Activated naive CD8-positive, alpha-beta T cell treated with anti-CD3 and anti-CD28 coated beads, Interleukin-2, amount 10 ng/mL, durations not matched to agents 7 days and 5 days (primary cell): Measurements from ENCODE around the gene ZCCHC14. TPM values are rescaled to one million over a fixed set of nuclear protein-coding genes. Genes with fewer than 3 reads are reported as not detected.
"Not testable (repeated sequence)": the region's sequence is repeated elsewhere in the genome, so short reads cannot be mapped to it uniquely, and the experiment has no call there.

Experiments
- ATAC-seq: fragments of 150-1000 bp; cut with Tn5 transposase; one replicate; pipeline ENCODE4 v1.10.0; 2021; ENCODE audit warnings: low read depth, moderate library complexity
- POLR2A ChIA-PET: fragments of 350-600 bp; sonication (Branson Sonifier 250); formaldehyde crosslinking; loops from one replicate; lab custom pipeline; 2021; ENCODE audit warnings: antibody characterized with exemption; lab: Charles Lee
- DNase-seq: peaks from one replicate; pipeline ENCODE4 v3.0.0; 2021
- H3K27ac Mint-ChIP-seq: one replicate; pipeline ENCODE4 v1.8.0; 2022; ENCODE audit warnings: mild to moderate bottlenecking, mixed read lengths
- H3K27me3 Mint-ChIP-seq: one replicate; pipeline ENCODE4 v1.8.0; 2022; ENCODE audit warnings: mild to moderate bottlenecking, moderate library complexity, mixed read lengths
- H3K36me3 Mint-ChIP-seq: one replicate; pipeline ENCODE4 v1.8.0; 2021; ENCODE audit warnings: mild to moderate bottlenecking, mixed read lengths
- H3K4me1 Mint-ChIP-seq: one replicate; pipeline ENCODE4 v1.8.0; 2021; ENCODE audit warnings: mixed read lengths
- H3K4me3 Mint-ChIP-seq: one replicate; pipeline ENCODE4 v1.8.0; 2022; ENCODE audit warnings: mild to moderate bottlenecking, moderate library complexity, mixed read lengths
- H3K9me3 Mint-ChIP-seq: one replicate; pipeline ENCODE4 v1.8.0; 2021; ENCODE audit warnings: mixed read lengths
- total RNA-seq, 2 experiments: library from RNA; stranded (reverse); gene quantifications; one replicate each; pipeline ENCODE4 v1.2.3, GENCODE V29; 2021

Gene ZCCHC14
- total RNA-seq, 2 experiments from 2014 or later = 6.6 to 7.7 TPM

GRCh38 chr16:87488960-87489359, 3.9 kb downstream of the ZCCHC14 start:
- H3K4me3 Mint-ChIP-seq, H3K36me3 Mint-ChIP-seq, DNase-seq, H3K9me3 Mint-ChIP-seq, ATAC-seq, POLR2A ChIA-PET, H3K27ac Mint-ChIP-seq: not testable (repeated sequence)
- Mint-ChIP-seq H3K4me1 (peaks cover 24% of the 10 kb centered on the region), H3K27me3 (peaks cover 45% of the 10 kb centered on the region)

- no peak overlapping the region for H3K4me3 Mint-ChIP-seq
- H3K9me3 Mint-ChIP-seq = no peaks in the 10 kb centered on the region
- H3K27me3 Mint-ChIP-seq = peaks cover 44% of the 10 kb centered on the region
- peaks cover 19% of the 10 kb centered on the region for H3K4me1 Mint-ChIP-seq
- no peak overlapping the region for H3K27ac Mint-ChIP-seq
- H3K36me3 Mint-ChIP-seq = no peaks in the 10 kb centered on the region
- ATAC-seq = no peak
- POLR2A ChIA-PET = no interaction called here
- no peak for DNase-seq
These were observed 5.4 kb downstream of the ZCCHC14 start for GRCh38 chr16:87487361-87487924.

GRCh38 chr16:87486713-87487247, 6.0 kb downstream of the ZCCHC14 start:
- DNase-seq (no peak), ATAC-seq (no peak)
- no peaks in the 10 kb centered on the region for H3K36me3 Mint-ChIP-seq
- H3K4me1 Mint-ChIP-seq = peaks cover 19% of the 10 kb centered on the region
- no peak overlapping the region for H3K27ac Mint-ChIP-seq
- no peaks in the 10 kb centered on the region for H3K9me3 Mint-ChIP-seq
- H3K4me3 Mint-ChIP-seq = no peak overlapping the region
- POLR2A ChIA-PET = no interaction called here
- H3K27me3 Mint-ChIP-seq = peaks cover 45% of the 10 kb centered on the region

- H3K27me3 Mint-ChIP-seq = peaks cover 47% of the 10 kb centered on the region
- no peak for DNase-seq
- H3K4me3 Mint-ChIP-seq = no peak overlapping the region
- no peak overlapping the region for H3K27ac Mint-ChIP-seq
- no peak for ATAC-seq
- H3K36me3 Mint-ChIP-seq = no peaks in the 10 kb centered on the region
- POLR2A ChIA-PET = no interaction called here
- peaks cover 18% of the 10 kb centered on the region for H3K4me1 Mint-ChIP-seq
- H3K9me3 Mint-ChIP-seq = no peaks in the 10 kb centered on the region
These were observed 6.5 kb downstream of the ZCCHC14 start for GRCh38 chr16:87486282-87486681.

GRCh38 chr16:87485792-87486191, 7.0 kb downstream of the ZCCHC14 start:
- H3K27me3 Mint-ChIP-seq = peaks cover 44% of the 10 kb centered on the region
- POLR2A ChIA-PET, H3K36me3 Mint-ChIP-seq, H3K4me3 Mint-ChIP-seq, DNase-seq, ATAC-seq, H3K27ac Mint-ChIP-seq, H3K9me3 Mint-ChIP-seq: not testable (repeated sequence)
- H3K4me1 Mint-ChIP-seq = peaks cover 14% of the 10 kb centered on the region

- DNase-seq (no peak), ATAC-seq (no peak)
- Mint-ChIP-seq H3K9me3 (no peaks in the 10 kb centered on the region), H3K27me3 (peaks cover 34% of the 10 kb centered on the region), H3K4me3 (no peak overlapping the region), H3K4me1 (peaks cover 5% of the 10 kb centered on the region), H3K27ac (no peak overlapping the region), H3K36me3 (no peaks in the 10 kb centered on the region)
- POLR2A ChIA-PET = no interaction called here
These were observed 8.1 kb downstream of the ZCCHC14 start for GRCh38 chr16:87484487-87485331.

GRCh38 chr16:87483481-87483880, 9.3 kb downstream of the ZCCHC14 start:
- H3K27me3 Mint-ChIP-seq = peaks cover 26% of the 10 kb centered on the region
- POLR2A ChIA-PET = no interaction called here
- H3K36me3 Mint-ChIP-seq = no peaks in the 10 kb centered on the region
- H3K9me3 Mint-ChIP-seq = no peaks in the 10 kb centered on the region
- H3K4me3 Mint-ChIP-seq = no peak overlapping the region
- no peak overlapping the region for H3K27ac Mint-ChIP-seq
- H3K4me1 Mint-ChIP-seq = peaks cover 3% of the 10 kb centered on the region
- no peak for DNase-seq
- ATAC-seq = no peak

- POLR2A ChIA-PET, ATAC-seq, H3K4me1 Mint-ChIP-seq, DNase-seq, H3K27ac Mint-ChIP-seq, H3K36me3 Mint-ChIP-seq, H3K4me3 Mint-ChIP-seq, H3K9me3 Mint-ChIP-seq: not testable (repeated sequence)
- peaks cover 23% of the 10 kb centered on the region for H3K27me3 Mint-ChIP-seq
These were observed 10.2 kb downstream of the ZCCHC14 start for GRCh38 chr16:87482670-87483069.

- no peak for ATAC-seq
- H3K27ac Mint-ChIP-seq = no peak overlapping the region
- DNase-seq = no peak
- H3K4me3 Mint-ChIP-seq = no peak overlapping the region
- POLR2A ChIA-PET = no interaction called here
- no peaks in the 10 kb centered on the region for H3K36me3 Mint-ChIP-seq
- H3K4me1 Mint-ChIP-seq = peaks cover 3% of the 10 kb centered on the region
- H3K9me3 Mint-ChIP-seq = no peaks in the 10 kb centered on the region
- peaks cover 21% of the 10 kb centered on the region for H3K27me3 Mint-ChIP-seq
These were observed 10.6 kb downstream of the ZCCHC14 start for GRCh38 chr16:87482266-87482665.

GRCh38 chr16:87481711-87482110, 11.1 kb downstream of the ZCCHC14 start:
- DNase-seq, H3K27ac Mint-ChIP-seq, H3K36me3 Mint-ChIP-seq, ATAC-seq, H3K9me3 Mint-ChIP-seq, H3K4me1 Mint-ChIP-seq, POLR2A ChIA-PET, H3K4me3 Mint-ChIP-seq: not testable (repeated sequence)
- peaks cover 21% of the 10 kb centered on the region for H3K27me3 Mint-ChIP-seq

GRCh38 chr16:87477209-87477981, 15.4 kb downstream of the ZCCHC14 start:
- H3K27ac Mint-ChIP-seq, H3K9me3 Mint-ChIP-seq, ATAC-seq, POLR2A ChIA-PET, DNase-seq, H3K4me1 Mint-ChIP-seq, H3K4me3 Mint-ChIP-seq, H3K36me3 Mint-ChIP-seq: not testable (repeated sequence)
- H3K27me3 Mint-ChIP-seq = peaks cover 25% of the 10 kb centered on the region

- H3K27me3 Mint-ChIP-seq = peaks cover 23% of the 10 kb centered on the region
- no peak overlapping the region for H3K4me3 Mint-ChIP-seq
- DNase-seq = no peak
- H3K4me1 Mint-ChIP-seq = peaks cover 3% of the 10 kb centered on the region
- no peak for ATAC-seq
- H3K36me3 Mint-ChIP-seq = no peaks in the 10 kb centered on the region
- H3K27ac Mint-ChIP-seq = no peak overlapping the region
- H3K9me3 Mint-ChIP-seq = no peaks in the 10 kb centered on the region
- POLR2A ChIA-PET = no interaction called here
These were observed 18.2 kb downstream of the ZCCHC14 start for GRCh38 chr16:87474566-87474996.

GRCh38 chr16:87474017-87474416, 18.8 kb downstream of the ZCCHC14 start:
- ATAC-seq (no peak), DNase-seq (no peak)
- H3K4me1 Mint-ChIP-seq = peaks cover 3% of the 10 kb centered on the region
- no peaks in the 10 kb centered on the region for H3K36me3 Mint-ChIP-seq
- POLR2A ChIA-PET = no interaction called here
- no peak overlapping the region for H3K4me3 Mint-ChIP-seq
- H3K9me3 Mint-ChIP-seq = no peaks in the 10 kb centered on the region
- H3K27me3 Mint-ChIP-seq = peaks cover 23% of the 10 kb centered on the region
- H3K27ac Mint-ChIP-seq = no peak overlapping the region
